Ovary (tissue), 9 donors: ENCODE measurements around the gene COL23A1. TPM values are rescaled to one million over a fixed set of nuclear protein-coding genes. Genes with fewer than 3 reads are reported as not detected.

Experiments used
- DNase-seq, 5 donors: peaks; one replicate each; pipeline ENCODE4 v3.0.0-alpha.2; 2019 to 2020
- H3K27ac ChIP-seq, 2 donors: fragments of 200-600 bp; one replicate each; pipeline versions ENCODE4 v1.5.1 to v1.8.0; 2019 to 2022
- H3K27me3 ChIP-seq: fragments of 200-600 bp; one replicate; pipeline ENCODE4 v1.8.0; 2022
- H3K36me3 ChIP-seq: fragments of 200-600 bp; sonication (generic); one replicate; pipeline ENCODE4 v1.5.1; 2019
- H3K4me1 ChIP-seq: one replicate; pipeline ENCODE4 v1.8.1; 2013; ENCODE audit warnings: mild to moderate bottlenecking, moderate library complexity; ENCODE audit not compliant: insufficient read depth
- H3K4me3 ChIP-seq: fragments of 200-600 bp; sonication (generic); one replicate; pipeline ENCODE4 v1.5.1; 2017
- H3K9me3 ChIP-seq, 2 donors: fragments of 200-600 bp in 1 of 2; sonication (generic) in 1 of 2; one replicate each; pipeline versions ENCODE4 v1.5.1 to v1.8.1; 2013 to 2019; ENCODE audit warnings: mild to moderate bottlenecking in 1 of 2, moderate library complexity in 1 of 2
- CTCF ChIP-seq, 3 donors: fragments of 450-650 bp in 2 of 3; fragments of 200-600 bp in 1 of 3; IDR thresholded peaks; one replicate each; pipeline versions ENCODE4 v1.5.1 to v1.8.0; 2016 to 2022; ENCODE audit warnings: antibody characterized with exemption in 3 of 3, mild to moderate bottlenecking in 1 of 3
- EP300 ChIP-seq: sonication (generic); formaldehyde crosslinking; IDR thresholded peaks from one replicate; pipeline ENCODE4 v1.6.1; 2017; ENCODE audit warnings: antibody characterized with exemption
- POLR2A ChIP-seq: fragments of 450-650 bp; IDR thresholded peaks from one replicate; pipeline ENCODE4 v1.6.1; 2017; ENCODE audit warnings: antibody characterized with exemption, mild to moderate bottlenecking, moderate library complexity
- WGBS, 3 donors: extraction: QIAGEN DNeasy Blood & Tissue Kit in 1 of 3; methylation state at CpG; one replicate each; pipeline versions ENCODE4 v1.1.5 to v1.1.7; 2013 to 2017; 5-methylcytosine and 5-hydroxymethylcytosine counted together
- intact Hi-C, 4 donors: fragments of 100-400 bp; cut with DNase I; formaldehyde crosslinking; loops; one replicate each; pipeline versions ENCODE4 v1.11.0 to v1.15.1; 2022 to 2023
- polyA plus RNA-seq, 2 donors: library from polyadenylated mRNA; stranded (reverse); fragments of 200-250 nt in 1 of 2; fragments of 350-450 nt in 1 of 2; fragmentation: Illumina TruSeq in 1 of 2; extraction: RNeasy Lipid Tissue Mini Kit (QIAGEN cat#74804) in 1 of 2; gene quantifications; one replicate each; pipeline ENCODE4 v1.2.3, GENCODE V29; 2013 to 2014
- total RNA-seq, 7 donors: library from RNA; depleted of rRNA in 2 of 7; stranded (reverse); fragments of >200 nt in 2 of 7; fragmentation: NEBNext Ultra II Directional in 3 of 7; extraction: Animal tissue kit (Norgen Biotek cat#: 25700) in 3 of 7; gene quantifications; one replicate each; pipeline versions ENCODE4 v1.1.0 to v1.2.4, GENCODE V29; 2016 to 2023
- donor health status: DM: no; HTN: no; CAD: no; lungs with moderate emphysema.
- donor health status: DM: no; HTN: no; CAD: no.
- donor health status: Bipolar disorder and iron deficiency.
- donor health status: DM: yes; HTN: yes; CAD: no.
- donor health status: DM: no; HTN: no; CAD: no.
- donor health status: DM: yes; HTN: yes; CAD: no.

COL23A1 gene
- total and polyA plus RNA-seq, 9 donors = 0.13 to 0.92 (median 0.39) TPM; not detected in 1

GRCh38 chr5:178453224-178453623, 137.0 kb downstream of the COL23A1 start:
- intact Hi-C loops = loop anchor here in 1 of 4 donors (10.0 kb wide), 1 partner anchor 168 kb away; no protein-coding TSS in a partner anchor
- Histone ChIP-seq H3K27ac (no peak overlapping the region), H3K36me3 (no peaks in the 10 kb centered on the region), H3K27me3 (no peaks in the 10 kb centered on the region), H3K9me3 (no peaks in the 10 kb centered on the region), H3K4me3 (no peak overlapping the region), H3K4me1 (no peaks in the 10 kb centered on the region)
- TF ChIP-seq POLR2A = no peak
- TF ChIP-seq EP300 = no peak
- TF ChIP-seq CTCF (IDR thresholded peaks at IDR 0.05) = no peak
- WGBS, 3 donors = 53 to 61% (median 59%) methylated on average over 4 of the region's 4 CpGs
- no peak for DNase-seq

- DNase-seq = no peak
- H3K4me3 ChIP-seq = no peak overlapping the region
- H3K27ac ChIP-seq = no peak overlapping the region
- no peaks in the 10 kb centered on the region for H3K36me3 ChIP-seq
- TF ChIP-seq CTCF (IDR thresholded peaks at IDR 0.05) = no peak
- no peak for TF ChIP-seq POLR2A
- TF ChIP-seq EP300 = no peak
- no peaks in the 10 kb centered on the region for H3K4me1 ChIP-seq
- intact Hi-C loops = loop anchor here in 1 of 4 donors (10.0 kb wide), 1 partner anchor 166 kb away; no protein-coding TSS in a partner anchor
- H3K27me3 ChIP-seq = no peaks in the 10 kb centered on the region
- no peaks in the 10 kb centered on the region for H3K9me3 ChIP-seq
- 81 to 86% (median 84%) methylated on average over 19 of the region's 19 CpGs for WGBS, 3 donors
Measured at GRCh38 chr5:178450121-178451028, 139.8 kb downstream of the COL23A1 start.

GRCh38 chr5:178449163-178450070, 140.8 kb downstream of the COL23A1 start:
- intact Hi-C loops = loop anchor here in 1 of 4 donors (10.0 kb wide), 1 partner anchor 165 kb away; no protein-coding TSS in a partner anchor
- H3K4me1 ChIP-seq = no peaks in the 10 kb centered on the region
- H3K27me3 ChIP-seq = no peaks in the 10 kb centered on the region
- H3K27ac ChIP-seq = no peak overlapping the region
- no peaks in the 10 kb centered on the region for H3K9me3 ChIP-seq
- no peak overlapping the region for H3K4me3 ChIP-seq
- DNase-seq = peak in 1 of 5 donors; percentile 1
- no peaks in the 10 kb centered on the region for H3K36me3 ChIP-seq
- WGBS, 3 donors = 60 to 69% (median 62%) methylated on average over 23 of the region's 23 CpGs
- TF ChIP-seq CTCF (IDR thresholded peaks at IDR 0.05) (no peak), EP300 (no peak), POLR2A (no peak)

- TF ChIP-seq EP300 = no peak
- TF ChIP-seq POLR2A = no peak
- TF ChIP-seq CTCF (IDR thresholded peaks at IDR 0.05) = no peak
- WGBS, 3 donors = 91 to 92% (median 92%) methylated on average over 2 of the region's 2 CpGs
- intact Hi-C loops = no loop called here
Measured at GRCh38 chr5:178445534-178445933, 144.7 kb downstream of the COL23A1 start.

More at GRCh38 chr5:178445534-178445933, 144.7 kb downstream of the COL23A1 start:
- Histone ChIP-seq H3K4me3 (no peak overlapping the region), H3K27me3 (no peaks in the 10 kb centered on the region), H3K36me3 (no peaks in the 10 kb centered on the region), H3K4me1 (no peaks in the 10 kb centered on the region), H3K9me3 (no peaks in the 10 kb centered on the region), H3K27ac (no peak overlapping the region)
- DNase-seq = no peak
